SW480 (cell line): ENCODE data around the gene POU2F1.

ENCODE experiments used
- DNase-seq: peaks from one replicate; pipeline ENCODE4 v3.0.0-alpha.2; 2016; ENCODE audit warnings: low spot score

The POU2F1 gene

DNA sequence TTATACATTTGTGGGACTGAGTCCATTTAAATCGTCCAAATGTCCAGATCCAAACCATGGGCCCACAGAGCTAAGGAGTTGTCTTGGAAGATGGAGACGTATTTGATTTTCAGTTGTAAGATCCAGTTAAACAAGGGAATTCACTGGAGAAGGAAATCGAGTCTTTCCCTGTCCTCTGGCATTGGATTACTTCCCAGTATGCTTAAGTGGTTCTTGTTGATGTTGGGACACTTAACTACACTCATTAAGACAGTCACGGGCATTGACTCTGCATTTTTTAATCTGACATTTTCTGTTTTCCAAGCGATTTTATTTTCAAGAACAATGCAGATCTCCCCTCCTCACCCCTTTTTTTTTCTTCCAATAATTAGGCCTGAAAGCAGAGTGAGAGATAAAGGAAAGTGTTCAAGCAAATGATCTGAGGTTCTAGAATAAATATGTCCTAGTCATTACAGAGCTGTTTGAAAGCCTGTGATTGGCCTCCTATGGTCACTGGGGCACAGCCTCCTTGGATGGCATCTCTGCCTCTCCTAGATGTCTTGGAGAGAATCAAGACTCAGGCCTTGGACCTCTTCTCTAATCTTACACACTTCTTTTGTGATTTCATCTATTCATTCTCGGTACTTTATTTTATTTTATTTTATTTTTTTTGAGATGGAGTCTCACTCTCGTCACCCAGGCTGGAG lies 248.7 kb downstream of the POU2F1 start:
- DNase-seq: no peak

DNA sequence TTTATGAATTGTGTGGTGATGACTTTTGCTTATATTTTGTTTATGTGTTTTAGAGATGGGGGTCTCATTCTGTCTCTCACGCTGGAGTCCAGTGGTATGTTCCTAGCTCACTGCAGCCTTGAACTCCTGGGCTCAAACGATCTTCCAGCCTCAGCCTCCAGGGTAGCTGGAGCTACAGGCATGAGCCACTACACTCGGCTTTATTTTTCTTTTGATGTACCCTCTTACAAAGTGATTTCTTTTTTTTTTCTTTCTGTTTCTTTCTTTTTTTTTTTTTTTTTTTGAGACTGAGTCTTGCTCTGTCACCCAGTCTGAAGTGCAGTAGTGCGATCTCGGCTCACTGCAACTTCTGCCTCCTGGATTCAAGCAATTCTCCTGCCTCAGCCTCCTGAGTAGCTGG lies 250.9 kb downstream of the POU2F1 start:
- no peak for DNase-seq

DNA sequence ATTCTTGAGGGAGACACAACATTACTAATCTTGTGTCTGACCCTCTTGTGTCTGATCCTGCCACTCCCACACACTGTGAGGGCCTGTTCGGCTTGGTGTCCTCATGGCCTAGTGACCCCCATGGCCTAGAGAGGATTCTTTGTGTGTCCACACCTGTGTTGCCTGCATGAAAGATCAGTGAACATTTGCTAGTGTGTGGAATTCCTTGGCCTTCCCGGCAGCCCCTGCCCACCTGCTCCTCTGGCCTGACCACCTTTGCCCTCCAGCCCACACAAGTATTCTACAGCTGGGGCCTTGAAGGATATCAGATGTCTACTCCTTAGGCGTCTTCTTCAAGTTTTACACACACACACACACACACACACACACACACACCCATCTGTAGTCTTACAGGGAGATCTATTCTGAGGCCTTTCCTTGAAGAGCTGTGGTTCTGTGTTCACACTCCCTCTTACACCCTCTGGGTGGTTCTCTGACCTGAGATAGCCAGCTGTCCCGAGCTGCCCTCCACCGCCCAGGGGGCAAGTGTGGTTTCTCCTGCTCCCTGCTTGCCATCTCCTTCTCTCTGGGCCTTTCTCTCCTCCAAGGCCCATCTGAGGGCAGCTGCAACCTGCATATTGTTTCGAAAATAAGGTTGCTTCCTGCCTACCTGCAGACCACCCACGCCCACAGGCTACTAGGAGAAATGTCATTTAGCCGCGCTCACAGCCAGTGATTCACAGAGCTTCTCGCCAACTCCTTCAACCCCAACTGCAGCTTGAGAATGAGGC lies 252.3 kb downstream of the POU2F1 start:
- DNase-seq: no peak

DNA sequence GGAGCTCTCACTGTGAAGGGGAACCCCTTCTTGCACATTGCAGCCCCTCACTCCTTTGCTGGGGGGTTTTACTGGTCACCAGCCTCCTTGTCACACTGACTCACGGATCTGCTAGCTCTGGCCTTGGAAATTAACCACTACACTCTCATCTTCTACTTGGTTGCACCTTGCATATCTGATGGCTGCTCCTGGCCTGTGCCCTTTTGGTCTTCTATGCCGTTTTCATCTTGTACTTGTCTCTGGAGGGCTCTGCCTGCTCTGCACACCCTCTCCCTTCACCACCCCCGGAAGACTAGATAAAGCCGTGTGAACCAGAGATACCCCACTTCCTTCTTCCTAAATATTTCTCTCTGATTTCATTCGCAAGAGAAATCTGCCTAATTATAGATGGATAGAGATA lies 253.1 kb downstream of the POU2F1 start:
- no peak for DNase-seq

DNA sequence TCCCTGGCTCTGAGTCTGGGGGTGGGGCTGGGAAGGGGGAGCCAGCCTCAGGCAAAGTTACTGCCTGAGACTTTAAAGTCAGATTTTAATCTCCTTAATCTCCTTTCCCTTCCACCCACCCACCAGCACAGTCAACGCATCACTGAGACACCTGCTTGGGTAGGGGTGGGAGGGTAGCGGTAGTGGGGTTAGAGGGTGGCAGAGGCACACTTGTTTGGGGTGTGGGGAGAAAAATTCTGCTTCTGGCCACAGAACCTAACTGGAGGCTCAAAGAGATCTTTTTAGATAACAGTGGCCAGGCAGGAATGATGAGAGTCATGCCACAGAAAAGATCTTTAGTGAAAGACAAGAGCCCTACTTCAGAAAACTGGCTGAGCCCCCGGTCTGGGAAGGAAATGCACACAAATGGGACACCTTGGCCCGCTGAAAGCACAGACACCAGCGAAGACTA lies 253.5 kb downstream of the POU2F1 start:
- no peak for DNase-seq

DNA sequence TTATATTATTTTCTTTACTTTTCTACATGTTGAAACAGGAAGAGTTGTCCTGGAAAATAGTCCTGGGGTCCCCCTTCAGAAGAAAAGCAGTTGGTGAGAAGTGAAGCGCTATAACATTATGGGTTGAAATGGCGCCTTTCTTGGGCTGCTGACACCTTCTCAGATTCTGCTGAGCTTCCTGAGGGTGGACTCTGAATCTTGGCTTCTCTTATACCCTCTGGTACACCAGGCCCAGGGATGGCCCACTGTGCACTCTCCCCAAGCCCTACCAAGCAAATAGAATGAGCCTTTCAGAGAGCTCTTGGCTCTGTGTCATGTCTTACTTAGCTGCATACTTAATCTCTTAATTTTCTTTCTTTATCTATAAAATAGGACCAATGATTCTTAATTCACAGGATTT lies 255.4 kb downstream of the POU2F1 start:
- DNase-seq: no peak
